B cell (primary cell): ENCODE results near the gene CFAP251. TPM values are rescaled to one million over a fixed set of nuclear protein-coding genes. Genes with fewer than 3 reads are reported as not detected.

ENCODE experiments used
- ATAC-seq: fragments of 200-7000 bp; cut with Tn5 transposase; one replicate; pipeline ENCODE4 v1.10.0; 2021; ENCODE audit warnings: low read depth, mild to moderate bottlenecking, moderate number of reproducible peaks, moderate library complexity
- CTCF ChIA-PET: fragments of 350-600 bp; sonication (Branson Sonifier 250); formaldehyde crosslinking; loops from one replicate; lab custom pipeline; 2021; ENCODE audit warnings: antibody characterized with exemption, inconsistent platforms; lab: Charles Lee
- POLR2A ChIA-PET: fragments of 350-600 bp; sonication (Branson Sonifier 250); formaldehyde crosslinking; loops from one replicate; lab custom pipeline; 2021; ENCODE audit warnings: antibody characterized with exemption; lab: Charles Lee
- DNase-seq: peaks from one replicate; pipeline ENCODE4 v3.0.0; 2013
- H2AFZ ChIP-seq: 2 replicates; pipeline ENCODE4 v1.6.1; 2012; ENCODE audit warnings: mild to moderate bottlenecking, low read depth, low read length; ENCODE audit not compliant: insufficient read depth, poor library complexity, severe bottlenecking
- H3K27ac ChIP-seq, 2 donors: 1 replicate in 1 of 2; 2 replicates in 1 of 2; pipeline ENCODE4 v1.5.1; 2012 to 2013; ENCODE audit warnings: low read length in 2 of 2, mild to moderate bottlenecking in 2 of 2, moderate library complexity in 1 of 2
- H3K27me3 ChIP-seq, 4 experiments: fragments of 200-600 bp in 1 of 4; sonication (generic) in 1 of 4; replicated peaks in 1 of 4; 1 replicate in 2 of 4; 2 replicates in 2 of 4; pipeline versions ENCODE4 v1.6.1 to v1.7.0; 2013 to 2016; ENCODE audit warnings: low read length in 3 of 4, mild to moderate bottlenecking in 2 of 4, mixed read lengths in 1 of 4, moderate library complexity in 1 of 4; ENCODE audit not compliant: insufficient read depth in 4 of 4, control insufficient read depth in 3 of 4; ENCODE audit errors: control extremely low read depth in 1 of 4
- H3K36me3 ChIP-seq, 2 experiments: replicated peaks in 1 of 2; 1 replicate in 1 of 2; 2 replicates in 1 of 2; pipeline versions ENCODE4 v1.6.1 to v1.7.1; 2013; ENCODE audit warnings: low read length in 1 of 2; ENCODE audit not compliant: insufficient read depth in 2 of 2, control insufficient read depth in 1 of 2; ENCODE audit errors: control extremely low read depth in 1 of 2, extremely low read depth in 1 of 2
- H3K4me1 ChIP-seq, 2 donors: fragments of 200-600 bp in 1 of 2; sonication (generic) in 1 of 2; 1 replicate in 1 of 2; 2 replicates in 1 of 2; pipeline versions ENCODE4 v1.5.1 to v1.6.1; 2013 to 2017; ENCODE audit warnings: low read length in 2 of 2; ENCODE audit not compliant: control insufficient read depth in 2 of 2, insufficient read depth in 2 of 2
- H3K4me2 ChIP-seq: replicated peaks from 2 replicates; pipeline ENCODE3; 2012; ENCODE audit warnings: mild to moderate bottlenecking, low read depth, low read length; ENCODE audit not compliant: poor library complexity, severe bottlenecking
- H3K4me3 ChIP-seq, 5 experiments: fragments of 200-600 bp in 1 of 5; sonication (generic) in 1 of 5; 1 replicate in 3 of 5; 2 replicates in 2 of 5; pipeline versions ENCODE4 v1.5.1 to v1.7.0; 2011 to 2016; ENCODE audit warnings: low read length in 4 of 5, mild to moderate bottlenecking in 4 of 5, low read depth in 2 of 5, control low read depth in 1 of 5, moderate library complexity in 1 of 5; ENCODE audit not compliant: insufficient read depth in 1 of 5; ENCODE audit errors: control extremely low read depth in 1 of 5, extremely low read depth in 1 of 5
- H3K79me2 ChIP-seq: fragments of 200-600 bp; sonication (generic); one replicate; pipeline ENCODE4 v1.6.0; 2016; ENCODE audit warnings: low read length; ENCODE audit not compliant: control insufficient read depth, insufficient read depth
- H3K9ac ChIP-seq: fragments of 200-600 bp; sonication (generic); 2 replicates; pipeline ENCODE4 v1.6.1; 2017; ENCODE audit warnings: mild to moderate bottlenecking, low read length, moderate library complexity
- H3K9me3 ChIP-seq, 3 donors: one replicate each; pipeline versions ENCODE4 v1.6.1 to v1.7.1; 2013; ENCODE audit warnings: low read length in 2 of 3; ENCODE audit not compliant: control insufficient read depth in 2 of 3, insufficient read depth in 1 of 3; ENCODE audit errors: control extremely low read depth in 1 of 3
- H4K20me1 ChIP-seq: 2 replicates; pipeline ENCODE4 v1.6.0; 2012; ENCODE audit warnings: mild to moderate bottlenecking, low read length; ENCODE audit not compliant: insufficient read depth, control insufficient read depth, poor library complexity, severe bottlenecking
- H3K27ac Mint-ChIP-seq: one replicate; pipeline ENCODE4 v1.8.0; 2021; ENCODE audit warnings: mixed read lengths
- H3K27me3 Mint-ChIP-seq: one replicate; pipeline ENCODE4 v1.8.0; 2021; ENCODE audit warnings: mixed read lengths
- H3K4me1 Mint-ChIP-seq: one replicate; pipeline ENCODE4 v1.8.0; 2021; ENCODE audit warnings: mixed read lengths
- H3K4me3 Mint-ChIP-seq: one replicate; pipeline ENCODE4 v1.8.0; 2021; ENCODE audit warnings: mixed read lengths
- H3K9me3 Mint-ChIP-seq: one replicate; pipeline ENCODE4 v1.8.0; 2022; ENCODE audit warnings: mixed read lengths; ENCODE audit not compliant: insufficient read depth
- EZH2 ChIP-seq: IDR thresholded peaks from 2 replicates; pipeline ENCODE4 v1.6.1; 2012; ENCODE audit warnings: borderline replicate concordance, low read depth, mild to moderate bottlenecking, moderate library complexity, low read length; ENCODE audit not compliant: insufficient read depth, poor library complexity, severe bottlenecking
- WGBS: methylation state at CpG from one replicate; pipeline ENCODE4 v1.1.5; 2013; ENCODE audit warnings: missing lambda C conversion rate; ENCODE audit not compliant: insufficient coverage; 5-methylcytosine and 5-hydroxymethylcytosine counted together
- intact Hi-C: fragments of 100-400 bp; cut with micrococcal nuclease; formaldehyde crosslinking; loops from one replicate; pipeline ENCODE4 v1.10.0; 2022
- polyA plus RNA-seq: library from polyadenylated mRNA; depleted of rRNA; stranded (reverse); fragments of >200 nt; gene quantifications from 2 replicates; pipeline ENCODE4 v1.2.3, GENCODE V29; 2012
- total RNA-seq, 2 donors: library from RNA; stranded (reverse); fragments of 120-200 nt in 1 of 2; gene quantifications; 1 replicate in 1 of 2; 2 replicates in 1 of 2; pipeline versions ENCODE4 v1.2.3 to v1.2.4, GENCODE V29; 2013 to 2022
- TF ChIP-seq, protein P1 (sequence below): fragments of 200-600 bp; IDR thresholded peaks from one replicate; pipeline ENCODE4 v1.8.0; 2022; ENCODE audit warnings: antibody characterized with exemption, mild to moderate bottlenecking

CFAP251 gene
- total and polyA plus RNA-seq, 2 donors (not counting 1 experiment from before 2014, with no cell fraction given), result 0.22 to 1.6 TPM

DNA sequence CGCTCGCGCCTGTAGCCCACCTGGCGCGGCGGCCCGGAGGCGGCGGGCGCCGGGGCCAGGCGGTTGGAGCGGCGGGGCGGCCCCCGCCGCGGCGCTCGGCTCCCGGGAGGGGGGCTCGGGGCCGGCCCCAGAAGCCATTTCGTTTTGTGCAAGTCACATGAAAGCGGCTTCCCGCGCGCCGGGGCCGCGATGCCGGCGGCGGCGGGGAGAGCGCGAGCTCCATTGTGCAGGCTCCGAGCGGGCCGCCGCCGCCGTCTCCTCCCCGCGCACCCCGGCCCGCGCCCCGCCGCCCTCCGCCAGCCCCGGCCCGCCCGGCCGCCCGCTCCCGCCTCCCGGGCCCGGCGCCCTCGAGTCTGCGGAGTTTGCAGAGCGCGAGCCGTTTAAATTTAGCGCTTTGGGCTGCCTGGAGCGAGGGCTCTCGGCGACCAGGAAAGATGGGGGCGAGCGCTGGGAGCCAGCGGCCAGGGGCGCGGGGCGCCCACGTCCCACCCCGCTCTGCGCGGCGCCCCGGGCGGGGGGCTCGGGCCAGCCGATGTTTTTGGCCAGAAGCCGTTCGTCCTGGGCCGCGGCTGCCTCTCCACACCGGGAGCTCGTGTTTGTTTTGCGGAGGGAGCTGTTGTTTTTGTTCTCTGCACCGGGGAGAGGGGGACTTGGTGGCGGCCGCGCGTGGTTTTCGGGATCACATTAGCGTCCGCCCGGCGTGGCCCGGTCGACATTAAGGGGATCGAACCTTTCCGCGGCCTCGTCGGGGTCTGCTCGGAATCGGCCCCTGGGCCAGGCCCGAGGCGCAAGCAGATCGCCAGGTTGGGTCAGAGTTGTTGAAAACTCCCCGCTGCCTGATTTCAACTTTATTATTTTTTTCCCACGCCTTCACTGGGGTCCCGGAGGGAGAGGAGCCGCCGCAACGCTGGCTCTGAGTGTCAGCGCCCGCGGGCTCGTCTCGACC lies 104.3 kb downstream of the CFAP251 start:
- Histone ChIP-seq H4K20me1 (peaks cover 39% of the 10 kb centered on the region), H3K36me3 (no peaks in the 10 kb centered on the region), H3K79me2 (peaks cover 90% of the 10 kb centered on the region), H3K27me3 (no peaks in the 10 kb centered on the region), H3K4me1 (peaks cover 36 to 58% of the 10 kb centered on the region in 2 donors), H3K27ac (peak overlapping the region; percentile 67 to 80), H3K4me3 (peak overlapping the region; percentile 23 to 86 (median 78)), H2AFZ (peak overlapping the region; percentile 69), H3K9me3 (peaks cover 0 to 16% (median 3%) of the 10 kb centered on the region in 3 donors), H3K4me2 (peak overlapping the region; percentile 92), H3K9ac (peak overlapping the region; percentile 72)
- Mint-ChIP-seq H3K27ac (peak overlapping the region; percentile 98), H3K4me1 (peaks cover 42% of the 10 kb centered on the region), H3K27me3 (no peaks in the 10 kb centered on the region), H3K4me3 (peak overlapping the region; percentile 91), H3K9me3 (peaks cover 5% of the 10 kb centered on the region)
- ATAC-seq (peak; percentile 4), DNase-seq (peak; percentile 72)
- under 1% methylated on average over 123 of the region's 124 CpGs for WGBS
- POLR2A ChIA-PET, result interaction anchor here (0.5 to 5.5 kb wide), 8 partner anchors 9 to 1744 kb away, joined by 3 to 48 read pairs (median 6); partner anchors contain the start of gene CFAP251
- CTCF ChIA-PET, result interaction anchor here (1.2 to 3.0 kb wide), 10 partner anchors 9 to 228 kb away, joined by 3 to 24 read pairs (median 6); partner anchors contain the start of gene CFAP251
- TF ChIP-seq EZH2, result no peak
- TF ChIP-seq, protein P1, sequence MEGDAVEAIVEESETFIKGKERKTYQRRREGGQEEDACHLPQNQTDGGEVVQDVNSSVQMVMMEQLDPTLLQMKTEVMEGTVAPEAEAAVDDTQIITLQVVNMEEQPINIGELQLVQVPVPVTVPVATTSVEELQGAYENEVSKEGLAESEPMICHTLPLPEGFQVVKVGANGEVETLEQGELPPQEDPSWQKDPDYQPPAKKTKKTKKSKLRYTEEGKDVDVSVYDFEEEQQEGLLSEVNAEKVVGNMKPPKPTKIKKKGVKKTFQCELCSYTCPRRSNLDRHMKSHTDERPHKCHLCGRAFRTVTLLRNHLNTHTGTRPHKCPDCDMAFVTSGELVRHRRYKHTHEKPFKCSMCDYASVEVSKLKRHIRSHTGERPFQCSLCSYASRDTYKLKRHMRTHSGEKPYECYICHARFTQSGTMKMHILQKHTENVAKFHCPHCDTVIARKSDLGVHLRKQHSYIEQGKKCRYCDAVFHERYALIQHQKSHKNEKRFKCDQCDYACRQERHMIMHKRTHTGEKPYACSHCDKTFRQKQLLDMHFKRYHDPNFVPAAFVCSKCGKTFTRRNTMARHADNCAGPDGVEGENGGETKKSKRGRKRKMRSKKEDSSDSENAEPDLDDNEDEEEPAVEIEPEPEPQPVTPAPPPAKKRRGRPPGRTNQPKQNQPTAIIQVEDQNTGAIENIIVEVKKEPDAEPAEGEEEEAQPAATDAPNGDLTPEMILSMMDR, result no peak
- intact Hi-C loops, result loop anchor here (5.0 to 10.0 kb wide), 2 partner anchors 55 to 228 kb away; partner anchors contain the start of genes MLXIP and RHOF
